HUDEP-2 (cell line): ENCODE measurements around the gene ACLY.
"Not testable (repeated sequence)": the region's sequence is repeated elsewhere in the genome, so short reads cannot be mapped to it uniquely, and the experiment has no call there.

ENCODE experiments used
- DNase-seq, 76 experiments: peaks; one replicate each; lab custom pipeline; 2025; ENCODE audit not compliant: unreplicated experiment in 76 of 76; lab: John Stamatoyannopoulos, UW

The ACLY gene

DNA sequence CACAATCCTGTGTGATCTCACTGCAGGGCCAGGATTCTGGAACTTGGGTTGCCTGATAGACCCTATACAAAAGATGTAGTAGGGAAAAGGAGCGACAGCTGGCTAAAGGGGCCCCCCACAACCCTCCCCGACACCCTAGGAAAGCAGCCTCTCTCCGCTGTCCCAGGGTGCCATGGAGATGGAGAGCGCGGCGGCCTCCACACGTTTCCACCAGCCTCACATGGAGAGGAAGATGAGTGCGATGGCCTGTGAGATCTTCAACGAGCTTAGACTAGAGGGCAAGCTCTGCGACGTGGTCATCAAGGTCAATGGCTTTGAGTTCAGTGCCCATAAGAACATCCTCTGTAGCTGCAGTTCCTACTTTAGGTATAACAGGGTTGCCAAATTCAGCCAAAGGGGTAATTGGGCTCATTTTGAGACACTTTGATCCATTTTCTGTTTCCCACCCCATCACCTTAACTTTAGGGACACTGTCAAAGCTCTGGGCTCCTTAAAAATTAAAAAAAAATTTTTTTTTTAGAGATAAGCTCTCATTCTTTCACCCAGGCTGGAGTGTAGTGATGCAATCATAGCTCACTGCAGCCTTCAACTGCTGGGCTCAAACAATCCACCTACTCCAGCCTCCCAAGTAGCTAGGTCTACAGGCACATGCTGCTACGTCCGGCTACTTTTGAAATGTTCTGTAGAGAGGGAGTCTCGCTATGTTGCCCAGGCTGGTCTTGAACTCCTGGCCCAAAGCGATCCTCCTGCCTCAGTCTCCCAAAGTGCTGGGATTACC, 80.8 kb downstream of the ACLY start, which contains the start of gene KLHL10:
KLHL10 (plus strand) TSS at position 65 of the 778 bp plus-strand sequence; CDS start at position 173, 108 bp downstream.
- DNase-seq: no peak

GRCh38 chr17:41836550-41837196, 82.1 kb downstream of the ACLY start:
- DNase-seq: no peak

GRCh38 chr17:41835800-41836549, 82.8 kb downstream of the ACLY start, which contains the start of gene NT5C3B:
TSS of gene NT5C3B (minus strand) at chr17:41836232. CDS start at chr17:41836193, 39 bp downstream.
- DNase-seq: peak in 4 of 76 experiments; percentile 8 to 15 (median 13)

DNA sequence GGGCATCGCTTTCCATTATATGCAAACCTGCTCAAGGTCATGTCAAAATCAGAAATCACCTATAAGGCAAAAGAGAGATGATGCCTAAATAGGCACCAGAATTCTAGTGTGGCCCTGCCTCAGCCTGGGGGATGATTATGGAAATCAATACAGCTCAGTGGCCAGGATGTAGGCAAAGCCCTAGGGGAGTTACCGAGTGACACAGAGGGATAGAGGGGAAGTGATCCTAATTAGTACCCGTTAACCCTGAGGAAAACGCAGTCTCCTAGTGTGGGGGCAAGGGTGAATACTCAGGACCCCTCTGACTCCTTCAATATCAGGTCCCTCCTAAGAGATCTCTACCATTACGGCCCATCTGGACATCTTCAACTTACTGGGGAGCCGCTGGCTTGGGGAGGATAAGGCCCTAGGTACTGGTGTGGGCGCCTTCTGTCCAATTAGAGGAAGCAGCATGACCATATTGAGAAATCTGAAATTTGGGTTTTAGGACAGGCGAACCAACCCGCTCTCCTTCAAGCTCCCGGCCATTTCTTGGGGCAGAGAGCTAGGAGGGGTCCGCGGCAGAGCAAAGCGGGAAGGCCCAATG, 83.4 kb downstream of the ACLY start:
- DNase-seq: no peak

DNA sequence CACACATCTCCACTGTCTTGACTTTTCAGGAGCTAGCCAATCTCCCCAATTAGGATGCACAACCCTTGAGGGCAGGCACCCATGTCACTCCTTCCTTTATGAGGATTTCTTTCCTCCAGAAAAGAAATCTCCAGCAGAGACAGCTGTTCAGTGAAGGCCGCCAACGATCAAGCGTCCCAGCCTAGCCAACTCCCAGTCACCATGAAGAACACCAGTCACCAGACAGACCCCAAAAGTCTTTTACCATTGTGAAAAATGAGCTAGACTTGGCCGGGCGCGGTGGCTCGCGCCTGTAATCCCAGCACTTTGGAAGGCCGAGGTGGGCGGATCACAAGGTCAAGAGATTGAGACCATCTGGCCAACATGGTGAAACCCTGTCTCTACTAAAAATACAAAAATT, 88.8 kb downstream of the ACLY start:
- DNase-seq: not testable (repeated sequence)

- DNase-seq: no peak
These were observed 93.4 kb downstream of the ACLY start for GRCh38 chr17:41825175-41825845.

- DNase-seq: no peak
These were observed 94.7 kb downstream of the ACLY start for GRCh38 chr17:41824086-41824485.

DNA sequence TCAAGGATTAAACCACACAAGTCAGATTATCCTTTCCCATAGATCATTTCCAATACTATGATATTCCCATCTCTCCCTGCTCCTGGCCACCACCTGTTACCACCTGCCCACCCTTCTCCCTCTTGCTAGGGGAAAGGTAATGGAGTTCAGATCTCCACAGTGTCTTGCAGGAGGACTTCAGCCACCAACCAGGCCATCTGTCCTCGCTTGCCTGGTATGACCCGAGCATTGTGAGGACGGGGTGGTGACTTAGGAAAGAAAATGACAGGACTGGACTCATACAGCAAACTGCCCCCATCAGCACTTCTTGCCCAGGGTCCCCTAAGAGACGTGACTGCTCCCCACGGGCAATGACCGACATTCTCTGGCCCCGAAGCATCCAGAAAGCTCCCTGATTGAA, 95.2 kb downstream of the ACLY start:
- no peak for DNase-seq

DNA sequence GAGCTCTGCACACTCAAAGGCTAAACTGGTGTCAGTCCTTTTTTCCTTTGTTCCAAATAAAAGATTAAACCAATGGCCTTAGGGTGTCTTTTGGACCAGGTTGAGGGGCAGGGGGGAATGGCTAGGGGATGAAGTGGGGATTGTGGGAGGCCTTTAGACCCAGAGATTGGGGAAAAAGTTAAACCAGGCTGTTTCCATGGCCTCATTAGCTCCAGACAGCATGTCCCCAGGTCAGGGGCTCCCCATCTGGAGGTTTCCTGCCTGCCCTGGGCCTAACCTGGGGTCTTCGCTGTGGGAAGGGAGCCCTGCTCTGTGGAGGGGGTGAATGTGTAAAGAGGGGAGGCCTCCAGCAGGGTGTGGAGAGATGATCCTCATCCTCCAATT, 95.6 kb downstream of the ACLY start:
- DNase-seq: no peak

DNA sequence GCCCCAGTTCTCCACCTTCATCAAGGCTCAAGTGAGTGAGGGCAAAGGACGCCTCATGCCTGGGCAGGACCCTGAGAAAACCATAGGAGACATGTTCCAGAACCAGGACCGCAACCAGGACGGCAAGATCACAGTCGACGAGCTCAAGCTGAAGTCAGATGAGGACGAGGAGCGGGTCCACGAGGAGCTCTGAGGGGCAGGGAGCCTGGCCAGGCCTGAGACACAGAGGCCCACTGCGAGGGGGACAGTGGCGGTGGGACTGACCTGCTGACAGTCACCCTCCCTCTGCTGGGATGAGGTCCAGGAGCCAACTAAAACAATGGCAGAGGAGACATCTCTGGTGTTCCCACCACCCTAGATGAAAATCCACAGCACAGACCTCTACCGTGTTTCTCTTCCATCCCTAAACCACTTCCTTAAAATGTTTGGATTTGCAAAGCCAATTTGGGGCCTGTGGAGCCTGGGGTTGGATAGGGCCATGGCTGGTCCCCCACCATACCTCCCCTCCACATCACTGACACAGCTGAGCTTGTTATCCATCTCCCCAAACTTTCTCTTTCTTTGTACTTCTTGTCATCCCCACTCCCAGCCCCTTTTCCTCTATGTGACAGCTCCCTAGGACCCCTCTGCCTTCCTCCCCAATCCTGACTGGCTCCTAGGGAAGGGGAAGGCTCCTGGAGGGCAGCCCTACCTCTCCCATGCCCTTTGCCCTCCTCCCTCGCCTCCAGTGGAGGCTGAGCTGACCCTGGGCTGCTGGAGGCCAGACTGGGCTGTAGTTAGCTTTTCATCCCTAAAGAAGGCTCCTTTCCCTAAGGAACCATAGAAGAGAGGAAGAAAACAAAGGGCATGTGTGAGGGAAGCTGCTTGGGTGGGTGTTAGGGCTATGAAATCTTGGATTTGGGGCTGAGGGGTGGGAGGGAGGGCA, 96.3 kb downstream of the ACLY start:
- no peak for DNase-seq

GRCh38 chr17:41821776-41822175, 97.0 kb downstream of the ACLY start:
- no peak for DNase-seq

GRCh38 chr17:41818024-41818423, 100.7 kb downstream of the ACLY start:
- no peak for DNase-seq
